Ovary (tissue), 9 donors: ENCODE measurements around the gene PDCD4. TPM values are rescaled to one million over a fixed set of nuclear protein-coding genes. Genes with fewer than 3 reads are reported as not detected.

Experiments used
- DNase-seq, 5 donors: peaks; one replicate each; pipeline ENCODE4 v3.0.0-alpha.2; 2019 to 2020
- H3K27ac ChIP-seq, 2 donors: fragments of 200-600 bp; one replicate each; pipeline versions ENCODE4 v1.5.1 to v1.8.0; 2019 to 2022
- H3K27me3 ChIP-seq: fragments of 200-600 bp; one replicate; pipeline ENCODE4 v1.8.0; 2022
- H3K36me3 ChIP-seq: fragments of 200-600 bp; sonication (generic); one replicate; pipeline ENCODE4 v1.5.1; 2019
- H3K4me1 ChIP-seq: one replicate; pipeline ENCODE4 v1.8.1; 2013; ENCODE audit warnings: mild to moderate bottlenecking, moderate library complexity; ENCODE audit not compliant: insufficient read depth
- H3K4me3 ChIP-seq: fragments of 200-600 bp; sonication (generic); one replicate; pipeline ENCODE4 v1.5.1; 2017
- H3K9me3 ChIP-seq, 2 donors: fragments of 200-600 bp in 1 of 2; sonication (generic) in 1 of 2; one replicate each; pipeline versions ENCODE4 v1.5.1 to v1.8.1; 2013 to 2019; ENCODE audit warnings: mild to moderate bottlenecking in 1 of 2, moderate library complexity in 1 of 2
- CTCF ChIP-seq, 3 donors: fragments of 450-650 bp in 2 of 3; fragments of 200-600 bp in 1 of 3; IDR thresholded peaks; one replicate each; pipeline versions ENCODE4 v1.5.1 to v1.8.0; 2016 to 2022; ENCODE audit warnings: antibody characterized with exemption in 3 of 3, mild to moderate bottlenecking in 1 of 3
- EP300 ChIP-seq: sonication (generic); formaldehyde crosslinking; IDR thresholded peaks from one replicate; pipeline ENCODE4 v1.6.1; 2017; ENCODE audit warnings: antibody characterized with exemption
- POLR2A ChIP-seq: fragments of 450-650 bp; IDR thresholded peaks from one replicate; pipeline ENCODE4 v1.6.1; 2017; ENCODE audit warnings: antibody characterized with exemption, mild to moderate bottlenecking, moderate library complexity
- WGBS, 3 donors: extraction: QIAGEN DNeasy Blood & Tissue Kit in 1 of 3; methylation state at CpG; one replicate each; pipeline versions ENCODE4 v1.1.5 to v1.1.7; 2013 to 2017; 5-methylcytosine and 5-hydroxymethylcytosine counted together
- intact Hi-C, 4 donors: fragments of 100-400 bp; cut with DNase I; formaldehyde crosslinking; loops; one replicate each; pipeline versions ENCODE4 v1.11.0 to v1.15.1; 2022 to 2023
- polyA plus RNA-seq, 2 donors: library from polyadenylated mRNA; stranded (reverse); fragments of 200-250 nt in 1 of 2; fragments of 350-450 nt in 1 of 2; fragmentation: Illumina TruSeq in 1 of 2; extraction: RNeasy Lipid Tissue Mini Kit (QIAGEN cat#74804) in 1 of 2; gene quantifications; one replicate each; pipeline ENCODE4 v1.2.3, GENCODE V29; 2013 to 2014
- total RNA-seq, 7 donors: library from RNA; depleted of rRNA in 2 of 7; stranded (reverse); fragments of >200 nt in 2 of 7; fragmentation: NEBNext Ultra II Directional in 3 of 7; extraction: Animal tissue kit (Norgen Biotek cat#: 25700) in 3 of 7; gene quantifications; one replicate each; pipeline versions ENCODE4 v1.1.0 to v1.2.4, GENCODE V29; 2016 to 2023
- donor health status: DM: no; HTN: no; CAD: no; lungs with moderate emphysema.
- donor health status: DM: no; HTN: no; CAD: no.
- donor health status: Bipolar disorder and iron deficiency.
- donor health status: DM: yes; HTN: yes; CAD: no.
- donor health status: DM: no; HTN: no; CAD: no.
- donor health status: DM: yes; HTN: yes; CAD: no.

The PDCD4 gene
- total and polyA plus RNA-seq, 9 donors, result 103 to 399 (median 185) TPM

- whole genome bisulfite sequencing, 3 donors, result 37 to 80% (median 64%) methylated on average over 2 of the region's 2 CpGs
- Histone ChIP-seq H3K4me1 (peaks cover 22% of the 10 kb centered on the region), H3K9me3 (no peaks in the 10 kb centered on the region), H3K27me3 (no peaks in the 10 kb centered on the region), H3K4me3 (no peak overlapping the region), H3K36me3 (no peaks in the 10 kb centered on the region), H3K27ac (no peak overlapping the region)
- intact Hi-C loops, result no loop called here
- TF ChIP-seq EP300 (no peak), POLR2A (no peak), CTCF (IDR thresholded peaks at IDR 0.05) (no peak)
- DNase-seq, result no peak
Observed at GRCh38 chr10:110843031-110843430, 28.7 kb upstream of the PDCD4 start.

DNA sequence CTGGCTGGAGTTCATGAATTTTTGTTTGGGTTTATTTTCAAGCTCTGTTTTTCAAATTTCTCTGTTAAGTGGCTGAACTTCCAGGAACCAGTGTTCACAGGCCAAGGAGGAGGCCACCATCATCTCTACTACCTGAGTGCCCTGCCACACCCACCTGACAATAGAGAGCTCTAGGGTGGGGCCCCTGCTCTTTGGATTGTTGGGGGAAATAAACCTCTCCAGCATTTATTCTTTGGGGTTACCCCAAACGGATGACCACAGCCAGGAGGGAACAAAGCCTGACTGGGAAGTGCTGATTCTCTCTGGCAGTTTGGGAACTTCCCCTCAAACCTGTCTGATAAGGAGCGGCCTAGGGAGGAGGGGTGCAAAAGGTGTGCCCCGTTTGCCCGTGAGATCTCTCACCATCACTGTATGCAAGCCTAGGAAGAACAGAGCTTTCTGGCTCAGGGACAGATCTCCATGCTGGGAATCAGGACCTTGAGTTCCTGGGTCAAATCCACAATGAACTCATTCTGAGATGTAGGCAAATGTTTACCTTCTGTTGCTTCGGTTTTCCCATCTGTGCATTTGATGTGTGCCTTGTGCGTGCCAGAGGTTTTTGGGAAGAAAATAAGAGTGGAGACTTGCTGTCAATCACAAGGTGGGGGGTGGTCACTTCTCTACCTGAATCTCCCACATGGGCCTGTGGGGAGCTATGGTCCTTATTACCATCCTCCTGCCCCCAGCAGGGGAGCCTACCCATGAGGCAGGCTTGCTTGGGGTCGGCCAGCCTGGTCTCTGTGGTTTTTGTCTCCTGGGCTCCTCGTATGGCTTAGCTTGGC lies 27.7 kb upstream of the PDCD4 start:
- Histone ChIP-seq H3K4me1 (peaks cover 17% of the 10 kb centered on the region), H3K4me3 (no peak overlapping the region), H3K27ac (no peak overlapping the region), H3K36me3 (no peaks in the 10 kb centered on the region), H3K27me3 (no peaks in the 10 kb centered on the region), H3K9me3 (no peaks in the 10 kb centered on the region)
- intact Hi-C loops, result no loop called here
- 78 to 87% (median 86%) methylated on average over 8 of the region's 8 CpGs for WGBS, 3 donors
- TF ChIP-seq POLR2A (no peak), CTCF (IDR thresholded peaks at IDR 0.05) (no peak), EP300 (no peak)
- no peak for DNase-seq

DNA sequence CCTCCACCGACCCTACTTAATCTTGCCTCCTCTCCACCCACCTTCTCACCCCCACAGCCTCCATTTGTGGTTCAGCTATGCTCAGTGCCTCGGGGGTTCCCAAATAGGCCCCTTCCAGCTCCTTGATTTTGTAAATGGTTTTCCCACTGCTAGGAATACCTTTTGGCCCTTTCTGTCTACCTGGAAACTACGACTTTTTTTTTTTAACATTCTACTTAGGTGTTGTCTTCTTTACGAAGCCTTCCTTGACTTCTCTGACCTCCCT lies 27.2 kb upstream of the PDCD4 start:
- 92 to 94% (median 93%) methylated on average over 4 of the region's 4 CpGs for WGBS, 3 donors
- Histone ChIP-seq H3K4me3 (no peak overlapping the region), H3K9me3 (no peaks in the 10 kb centered on the region), H3K27ac (no peak overlapping the region), H3K36me3 (no peaks in the 10 kb centered on the region), H3K4me1 (peaks cover 14% of the 10 kb centered on the region), H3K27me3 (no peaks in the 10 kb centered on the region)
- intact Hi-C loops, result no loop called here
- TF ChIP-seq CTCF (IDR thresholded peaks at IDR 0.05), result no peak
- no peak for TF ChIP-seq POLR2A
- TF ChIP-seq EP300, result no peak
- DNase-seq, result no peak

- no peak overlapping the region for H3K27ac ChIP-seq
- intact Hi-C loops, result no loop called here
- no peak overlapping the region for H3K4me3 ChIP-seq
- no peak for TF ChIP-seq CTCF (IDR thresholded peaks at IDR 0.05)
- no peak for TF ChIP-seq EP300
- no peak for TF ChIP-seq POLR2A
- H3K36me3 ChIP-seq, result no peaks in the 10 kb centered on the region
- peaks cover 8% of the 10 kb centered on the region for H3K4me1 ChIP-seq
- no peaks in the 10 kb centered on the region for H3K9me3 ChIP-seq
- H3K27me3 ChIP-seq, result no peaks in the 10 kb centered on the region
- DNase-seq, result no peak
- WGBS, 3 donors, result 81 to 89% (median 83%) methylated on average over 2 of the region's 2 CpGs
Observed at GRCh38 chr10:110845192-110845755, 26.5 kb upstream of the PDCD4 start.
